ENCODE data around the gene SFPQ.
"Not testable (repeated sequence)": the region's sequence is repeated elsewhere in the genome, so short reads cannot be mapped to it uniquely, and the experiment has no call there.

Gene SFPQ

GRCh38 chr1:35192853-35193664, at the start of gene SFPQ:
SFPQ (minus strand) TSS chr1:35193145; CDS start chr1:35193049, 96 bp downstream.
- H3K4me3 ChIP-seq (replicated peaks; ENCODE audit: low read depth, low read length), result peak within 1 kb of the TSS; percentile 94
- DNase-seq (ENCODE audit: extremely low read depth, low read depth), result peak; percentile 99
- TF ChIP-seq CTCF (IDR thresholded peaks at IDR 0.05; ENCODE audit: low read depth, low read length, missing control alignments), result no peak

- DNase-seq (ENCODE audit: extremely low read depth, low read depth); H3K4me3 ChIP-seq (replicated peaks; ENCODE audit: low read depth, low read length): not testable (repeated sequence)
Measured at GRCh38 chr1:35236772-35237171, 43.8 kb upstream of the SFPQ start.

GRCh38 chr1:35231287-35231686, 38.3 kb upstream of the SFPQ start:
- no peak for TF ChIP-seq CTCF (IDR thresholded peaks at IDR 0.05; ENCODE audit: low read depth, low read length, missing control alignments)
- no peak overlapping the region for H3K4me3 ChIP-seq (replicated peaks; ENCODE audit: low read depth, low read length)
- DNase-seq (ENCODE audit: extremely low read depth, low read depth), result no peak

- TF ChIP-seq CTCF (IDR thresholded peaks at IDR 0.05; ENCODE audit: low read depth, low read length, missing control alignments), result no peak
- no peak for DNase-seq (ENCODE audit: extremely low read depth, low read depth)
- no peak overlapping the region for H3K4me3 ChIP-seq (replicated peaks; ENCODE audit: low read depth, low read length)
Measured at GRCh38 chr1:35229587-35230360, 36.8 kb upstream of the SFPQ start.

- no peak for DNase-seq (ENCODE audit: extremely low read depth, low read depth)
- TF ChIP-seq CTCF (IDR thresholded peaks at IDR 0.05; ENCODE audit: low read depth, low read length, missing control alignments), result no peak
- H3K4me3 ChIP-seq (replicated peaks; ENCODE audit: low read depth, low read length), result no peak overlapping the region
Measured at GRCh38 chr1:35226546-35226945, 33.6 kb upstream of the SFPQ start.

GRCh38 chr1:35223084-35223630, 30.2 kb upstream of the SFPQ start:
- no peak for TF ChIP-seq CTCF (IDR thresholded peaks at IDR 0.05; ENCODE audit: low read depth, low read length, missing control alignments)
- no peak for DNase-seq (ENCODE audit: extremely low read depth, low read depth)
- H3K4me3 ChIP-seq (replicated peaks; ENCODE audit: low read depth, low read length), result no peak overlapping the region
